ENCODE measurements around the gene NFKBIB. TPM values are rescaled to one million over a fixed set of nuclear protein-coding genes. Genes with fewer than 3 reads are reported as not detected.

NFKBIB gene
- polyA plus RNA-seq, 1 donor from 2014 or later = 21.4 TPM

DNA sequence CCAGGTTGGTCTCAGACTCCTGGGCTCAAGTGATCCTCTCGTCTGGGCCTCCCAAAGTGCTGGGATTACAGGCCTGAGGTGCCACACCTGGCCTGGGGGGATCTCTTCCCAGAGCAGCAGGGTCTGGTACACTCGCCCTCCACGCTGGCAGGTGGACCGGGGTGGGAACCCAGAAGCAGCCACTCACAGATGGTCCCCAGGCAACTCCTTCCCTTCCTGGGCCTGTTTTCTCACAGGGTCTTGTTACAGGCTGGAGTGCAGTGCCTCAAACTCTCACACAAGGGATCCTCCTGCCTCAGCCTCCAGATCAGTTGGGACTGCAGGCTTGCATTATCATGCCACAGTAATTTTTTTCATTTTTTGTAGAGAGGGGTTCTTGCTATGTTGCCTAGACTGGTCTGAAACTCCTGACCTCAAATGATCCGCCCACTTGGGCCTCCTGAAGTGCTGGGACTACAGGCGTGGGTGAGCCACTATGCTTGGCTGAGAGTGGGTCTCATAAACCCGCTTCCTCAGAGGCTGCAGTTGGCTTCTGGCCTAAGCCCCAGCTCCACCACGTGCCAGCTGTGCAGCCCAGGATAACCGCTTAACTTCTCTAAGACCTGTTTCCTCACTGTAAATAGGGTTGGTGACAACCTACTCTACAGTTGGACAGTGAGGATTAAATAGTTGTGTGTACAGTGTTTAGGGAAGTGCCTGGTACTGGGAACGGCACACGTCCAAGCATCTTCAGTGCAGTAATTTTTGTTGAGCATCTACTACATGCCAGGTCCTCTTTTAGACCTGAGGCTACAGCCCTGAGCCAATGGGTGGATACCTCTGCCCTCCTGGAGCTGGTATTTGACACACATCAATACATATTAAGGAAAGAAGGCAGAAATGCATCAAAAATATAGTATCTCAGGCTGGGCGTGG, 13.1 kb downstream of the NFKBIB start (continued):
- TF ChIP-seq EZH2 (IDR thresholded peaks at IDR 0.05; ENCODE audit: borderline replicate concordance, insufficient read depth, low read length, poor library complexity, severe bottlenecking) = no peak
- TF ChIP-seq MXI1 (conservative IDR thresholded peaks at IDR 0.05; ENCODE audit: poor library complexity, severe bottlenecking) = no peak
- no peak for TF ChIP-seq POLR2AphosphoS5 (IDR thresholded peaks at IDR 0.05)

DNA sequence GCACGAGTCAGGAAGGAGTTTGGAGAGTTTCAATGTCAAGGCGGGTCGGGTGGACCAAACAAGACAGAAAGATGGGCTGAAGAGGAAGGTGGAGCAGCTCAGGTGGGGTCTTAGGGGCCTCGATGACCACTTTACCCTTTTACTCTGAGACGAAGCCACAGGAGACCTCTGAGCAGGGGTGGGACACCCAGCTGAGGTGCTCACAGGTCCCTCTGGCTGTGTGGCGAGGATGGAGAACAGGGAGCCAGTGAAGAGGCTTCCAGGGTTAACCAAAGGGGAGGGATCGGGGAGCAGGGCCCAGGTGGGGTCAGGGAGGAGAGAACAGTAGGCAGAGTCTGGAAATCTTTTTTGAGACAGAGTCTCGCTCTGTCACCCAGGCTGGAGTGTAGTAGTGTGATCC, 14.2 kb downstream of the NFKBIB start:
- H2AFZ ChIP-seq (ENCODE audit: low read depth, low read length) = no peak overlapping the region
- no peaks in the 10 kb centered on the region for H4K20me1 ChIP-seq (ENCODE audit: insufficient read depth)
- H3K79me2 ChIP-seq (replicated peaks; ENCODE audit: insufficient read depth, low read length) = no peaks in the 10 kb centered on the region
- no peaks in the 10 kb centered on the region for H3K36me3 ChIP-seq (ENCODE audit: insufficient read depth, low read length)
- H3K9me3 ChIP-seq (ENCODE audit: low read length) = no peaks in the 10 kb centered on the region
- H3K27me3 ChIP-seq (ENCODE audit: insufficient read depth, low read depth, low read length) = no peaks in the 10 kb centered on the region
- no peak overlapping the region for H3K27ac ChIP-seq (ENCODE audit: low read length)
- no peak overlapping the region for H3K4me3 ChIP-seq (ENCODE audit: low read length)
- no peak for TF ChIP-seq MXI1 (conservative IDR thresholded peaks at IDR 0.05; ENCODE audit: poor library complexity, severe bottlenecking)
- TF ChIP-seq SMC3 (conservative IDR thresholded peaks at IDR 0.05; ENCODE audit: poor library complexity) = no peak
- no peak for TF ChIP-seq POLR2AphosphoS5 (IDR thresholded peaks at IDR 0.05)
- TF ChIP-seq, protein P1, sequence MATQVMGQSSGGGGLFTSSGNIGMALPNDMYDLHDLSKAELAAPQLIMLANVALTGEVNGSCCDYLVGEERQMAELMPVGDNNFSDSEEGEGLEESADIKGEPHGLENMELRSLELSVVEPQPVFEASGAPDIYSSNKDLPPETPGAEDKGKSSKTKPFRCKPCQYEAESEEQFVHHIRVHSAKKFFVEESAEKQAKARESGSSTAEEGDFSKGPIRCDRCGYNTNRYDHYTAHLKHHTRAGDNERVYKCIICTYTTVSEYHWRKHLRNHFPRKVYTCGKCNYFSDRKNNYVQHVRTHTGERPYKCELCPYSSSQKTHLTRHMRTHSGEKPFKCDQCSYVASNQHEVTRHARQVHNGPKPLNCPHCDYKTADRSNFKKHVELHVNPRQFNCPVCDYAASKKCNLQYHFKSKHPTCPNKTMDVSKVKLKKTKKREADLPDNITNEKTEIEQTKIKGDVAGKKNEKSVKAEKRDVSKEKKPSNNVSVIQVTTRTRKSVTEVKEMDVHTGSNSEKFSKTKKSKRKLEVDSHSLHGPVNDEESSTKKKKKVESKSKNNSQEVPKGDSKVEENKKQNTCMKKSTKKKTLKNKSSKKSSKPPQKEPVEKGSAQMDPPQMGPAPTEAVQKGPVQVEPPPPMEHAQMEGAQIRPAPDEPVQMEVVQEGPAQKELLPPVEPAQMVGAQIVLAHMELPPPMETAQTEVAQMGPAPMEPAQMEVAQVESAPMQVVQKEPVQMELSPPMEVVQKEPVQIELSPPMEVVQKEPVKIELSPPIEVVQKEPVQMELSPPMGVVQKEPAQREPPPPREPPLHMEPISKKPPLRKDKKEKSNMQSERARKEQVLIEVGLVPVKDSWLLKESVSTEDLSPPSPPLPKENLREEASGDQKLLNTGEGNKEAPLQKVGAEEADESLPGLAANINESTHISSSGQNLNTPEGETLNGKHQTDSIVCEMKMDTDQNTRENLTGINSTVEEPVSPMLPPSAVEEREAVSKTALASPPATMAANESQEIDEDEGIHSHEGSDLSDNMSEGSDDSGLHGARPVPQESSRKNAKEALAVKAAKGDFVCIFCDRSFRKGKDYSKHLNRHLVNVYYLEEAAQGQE (IDR thresholded peaks at IDR 0.05; ENCODE audit: borderline replicate concordance) = no peak
- TF ChIP-seq, protein P2, sequence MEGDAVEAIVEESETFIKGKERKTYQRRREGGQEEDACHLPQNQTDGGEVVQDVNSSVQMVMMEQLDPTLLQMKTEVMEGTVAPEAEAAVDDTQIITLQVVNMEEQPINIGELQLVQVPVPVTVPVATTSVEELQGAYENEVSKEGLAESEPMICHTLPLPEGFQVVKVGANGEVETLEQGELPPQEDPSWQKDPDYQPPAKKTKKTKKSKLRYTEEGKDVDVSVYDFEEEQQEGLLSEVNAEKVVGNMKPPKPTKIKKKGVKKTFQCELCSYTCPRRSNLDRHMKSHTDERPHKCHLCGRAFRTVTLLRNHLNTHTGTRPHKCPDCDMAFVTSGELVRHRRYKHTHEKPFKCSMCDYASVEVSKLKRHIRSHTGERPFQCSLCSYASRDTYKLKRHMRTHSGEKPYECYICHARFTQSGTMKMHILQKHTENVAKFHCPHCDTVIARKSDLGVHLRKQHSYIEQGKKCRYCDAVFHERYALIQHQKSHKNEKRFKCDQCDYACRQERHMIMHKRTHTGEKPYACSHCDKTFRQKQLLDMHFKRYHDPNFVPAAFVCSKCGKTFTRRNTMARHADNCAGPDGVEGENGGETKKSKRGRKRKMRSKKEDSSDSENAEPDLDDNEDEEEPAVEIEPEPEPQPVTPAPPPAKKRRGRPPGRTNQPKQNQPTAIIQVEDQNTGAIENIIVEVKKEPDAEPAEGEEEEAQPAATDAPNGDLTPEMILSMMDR (IDR thresholded peaks at IDR 0.05; ENCODE audit: poor library complexity, severe bottlenecking) = no peak
- TF ChIP-seq EP300 (conservative IDR thresholded peaks at IDR 0.05; ENCODE audit: poor library complexity, severe bottlenecking) = no peak
- TF ChIP-seq EZH2 (IDR thresholded peaks at IDR 0.05; ENCODE audit: borderline replicate concordance, insufficient read depth, low read length, poor library complexity, severe bottlenecking) = no peak
- no peak for TF ChIP-seq RAD21 (conservative IDR thresholded peaks at IDR 0.05)
- TF ChIP-seq TAF1 (IDR thresholded peaks at IDR 0.05; ENCODE audit: low read depth) = no peak
- H3K9ac ChIP-seq (ENCODE audit: low read length) = no peak overlapping the region
- no peak overlapping the region for H3K4me2 ChIP-seq (ENCODE audit: low read length)
- H3K9me2 ChIP-seq (ENCODE audit: insufficient read depth, low read length) = no peaks in the 10 kb centered on the region
- H3F3A ChIP-seq (ENCODE audit: insufficient read depth, low read length, poor library complexity, severe bottlenecking) = no peaks in the 10 kb centered on the region
